Osteocyte (in vitro differentiated cells): ENCODE results near the gene TPR. TPM values are rescaled to one million over a fixed set of nuclear protein-coding genes. Genes with fewer than 3 reads are reported as not detected.

ENCODE experiments used
- DNase-seq: peaks from one replicate; pipeline ENCODE4 v3.0.0; 2021; ENCODE audit warnings: mixed read lengths; ENCODE audit not compliant: unreplicated experiment; ENCODE audit errors: extremely low spot score
- H3K27ac Mint-ChIP-seq: one replicate; pipeline ENCODE4 v1.8.0; 2021; ENCODE audit warnings: mild to moderate bottlenecking, mixed read lengths; ENCODE audit not compliant: unreplicated experiment
- H3K27me3 Mint-ChIP-seq: one replicate; pipeline ENCODE4 v1.8.0; 2021; ENCODE audit warnings: mixed read lengths; ENCODE audit not compliant: unreplicated experiment
- H3K36me3 Mint-ChIP-seq: one replicate; pipeline ENCODE4 v1.8.0; 2021; ENCODE audit warnings: mixed read lengths; ENCODE audit not compliant: unreplicated experiment
- H3K4me1 Mint-ChIP-seq: one replicate; pipeline ENCODE4 v1.8.0; 2021; ENCODE audit warnings: mixed read lengths; ENCODE audit not compliant: unreplicated experiment
- H3K4me3 Mint-ChIP-seq: one replicate; pipeline ENCODE4 v1.8.0; 2021; ENCODE audit warnings: mild to moderate bottlenecking, moderate library complexity, mixed read lengths; ENCODE audit not compliant: unreplicated experiment
- H3K9me3 Mint-ChIP-seq: one replicate; pipeline ENCODE4 v1.8.0; 2021; ENCODE audit warnings: mixed read lengths; ENCODE audit not compliant: unreplicated experiment
- total RNA-seq: library from RNA; stranded (reverse); gene quantifications from 2 replicates; pipeline ENCODE4 v1.2.1, GENCODE V29; 2021
- TF ChIP-seq, protein P1 (sequence below): fragments of 200-600 bp; sonication (generic); IDR thresholded peaks from 2 replicates; pipeline ENCODE4 v1.5.0; 2021; ENCODE audit warnings: antibody characterized with exemption, mild to moderate bottlenecking, moderate library complexity

The TPR gene
- total RNA-seq, 1 donor from 2014 or later: 116 TPM

- peaks cover 4% of the 10 kb centered on the region for H3K27me3 Mint-ChIP-seq
- no peak overlapping the region for H3K4me3 Mint-ChIP-seq
- H3K4me1 Mint-ChIP-seq: no peaks in the 10 kb centered on the region
- H3K36me3 Mint-ChIP-seq: no peaks in the 10 kb centered on the region
- H3K9me3 Mint-ChIP-seq: no peaks in the 10 kb centered on the region
- H3K27ac Mint-ChIP-seq: no peak overlapping the region
- no peak for DNase-seq
- TF ChIP-seq, protein P1, sequence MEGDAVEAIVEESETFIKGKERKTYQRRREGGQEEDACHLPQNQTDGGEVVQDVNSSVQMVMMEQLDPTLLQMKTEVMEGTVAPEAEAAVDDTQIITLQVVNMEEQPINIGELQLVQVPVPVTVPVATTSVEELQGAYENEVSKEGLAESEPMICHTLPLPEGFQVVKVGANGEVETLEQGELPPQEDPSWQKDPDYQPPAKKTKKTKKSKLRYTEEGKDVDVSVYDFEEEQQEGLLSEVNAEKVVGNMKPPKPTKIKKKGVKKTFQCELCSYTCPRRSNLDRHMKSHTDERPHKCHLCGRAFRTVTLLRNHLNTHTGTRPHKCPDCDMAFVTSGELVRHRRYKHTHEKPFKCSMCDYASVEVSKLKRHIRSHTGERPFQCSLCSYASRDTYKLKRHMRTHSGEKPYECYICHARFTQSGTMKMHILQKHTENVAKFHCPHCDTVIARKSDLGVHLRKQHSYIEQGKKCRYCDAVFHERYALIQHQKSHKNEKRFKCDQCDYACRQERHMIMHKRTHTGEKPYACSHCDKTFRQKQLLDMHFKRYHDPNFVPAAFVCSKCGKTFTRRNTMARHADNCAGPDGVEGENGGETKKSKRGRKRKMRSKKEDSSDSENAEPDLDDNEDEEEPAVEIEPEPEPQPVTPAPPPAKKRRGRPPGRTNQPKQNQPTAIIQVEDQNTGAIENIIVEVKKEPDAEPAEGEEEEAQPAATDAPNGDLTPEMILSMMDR: peak; percentile 42
Measured at GRCh38 chr1:186297439-186298045, 77.5 kb downstream of the TPR start.

DNA sequence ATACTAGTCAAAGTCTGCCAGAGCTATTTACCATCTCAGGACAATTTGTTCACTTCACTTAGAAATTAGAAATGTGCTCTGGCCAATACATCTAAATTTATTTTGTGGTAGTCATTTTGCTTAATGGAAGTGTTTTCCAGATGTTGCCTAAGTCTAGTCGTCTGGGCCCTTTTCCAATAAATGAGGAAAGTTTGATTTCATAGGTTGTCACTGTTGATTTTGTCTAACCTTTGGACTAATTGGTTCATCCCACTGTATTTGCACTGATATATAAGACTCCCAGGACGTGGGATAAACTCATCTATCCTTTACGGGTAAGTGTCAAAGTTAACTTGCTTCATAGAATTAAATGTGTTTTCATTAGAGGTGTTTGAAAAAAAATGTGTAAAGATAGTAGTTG, 79.1 kb downstream of the TPR start, which contains the start of gene PRG4:
TSS of gene PRG4 (plus strand) at position 300 of the 400 bp plus-strand sequence.
- H3K27me3 Mint-ChIP-seq: peaks cover 4% of the 10 kb centered on the region

DNA sequence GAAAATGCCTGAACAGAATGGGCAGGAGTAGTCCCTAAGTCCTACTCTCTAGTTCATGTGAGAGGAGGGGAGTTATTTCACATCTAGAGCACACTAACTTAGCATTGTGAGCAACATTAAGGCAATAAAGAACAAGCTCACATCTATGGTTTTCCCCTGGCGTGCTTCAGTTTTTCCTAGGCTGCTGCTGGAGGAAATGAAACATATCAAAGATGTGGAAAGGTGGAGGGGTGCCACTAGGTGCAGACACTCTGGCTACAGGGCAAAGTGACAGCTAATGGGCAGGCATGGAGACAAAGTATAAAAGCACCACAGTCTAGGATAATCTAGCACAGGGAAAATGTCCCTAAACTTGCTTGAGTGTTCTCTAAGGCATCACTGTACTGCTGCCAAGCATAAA, 82.2 kb downstream of the TPR start:
- no peaks in the 10 kb centered on the region for H3K36me3 Mint-ChIP-seq
- no peak for DNase-seq
- no peaks in the 10 kb centered on the region for H3K9me3 Mint-ChIP-seq
- TF ChIP-seq, protein P1: no peak
- no peak overlapping the region for H3K4me3 Mint-ChIP-seq
- peaks cover 13% of the 10 kb centered on the region for H3K4me1 Mint-ChIP-seq
- H3K27me3 Mint-ChIP-seq: peaks cover 4% of the 10 kb centered on the region
- no peak overlapping the region for H3K27ac Mint-ChIP-seq

More for the DNA sequence above, 79.1 kb downstream of the TPR start, which contains the start of gene PRG4:
- DNase-seq: no peak
- H3K4me3 Mint-ChIP-seq: no peak within 1 kb of the TSS
- no peak within 1 kb of the TSS for H3K27ac Mint-ChIP-seq
- H3K9me3 Mint-ChIP-seq: no peaks in the 10 kb centered on the region
- TF ChIP-seq, protein P1: no peak
- H3K36me3 Mint-ChIP-seq: no peaks in the 10 kb centered on the region
- peaks cover 7% of the 10 kb centered on the region for H3K4me1 Mint-ChIP-seq

DNA sequence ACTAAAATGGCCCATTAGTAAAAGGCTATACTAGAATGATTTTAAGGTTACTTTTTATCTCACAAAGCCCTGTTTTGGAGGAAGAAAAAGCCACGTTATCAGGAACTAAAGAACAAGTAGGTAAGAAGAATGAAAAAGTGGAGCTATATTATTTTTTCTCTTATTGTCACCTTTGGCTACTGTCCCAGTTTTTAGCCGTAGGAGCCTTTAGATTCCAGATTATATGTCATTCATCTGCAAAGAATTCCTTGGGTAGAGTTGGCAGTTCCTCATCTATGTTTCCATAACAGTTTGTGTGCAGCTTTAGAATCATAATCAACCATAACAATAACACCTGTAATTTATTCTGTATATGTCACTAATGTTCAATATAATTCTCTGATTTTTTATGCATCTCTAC, 83.8 kb downstream of the TPR start:
- no peak overlapping the region for H3K27ac Mint-ChIP-seq

DNA sequence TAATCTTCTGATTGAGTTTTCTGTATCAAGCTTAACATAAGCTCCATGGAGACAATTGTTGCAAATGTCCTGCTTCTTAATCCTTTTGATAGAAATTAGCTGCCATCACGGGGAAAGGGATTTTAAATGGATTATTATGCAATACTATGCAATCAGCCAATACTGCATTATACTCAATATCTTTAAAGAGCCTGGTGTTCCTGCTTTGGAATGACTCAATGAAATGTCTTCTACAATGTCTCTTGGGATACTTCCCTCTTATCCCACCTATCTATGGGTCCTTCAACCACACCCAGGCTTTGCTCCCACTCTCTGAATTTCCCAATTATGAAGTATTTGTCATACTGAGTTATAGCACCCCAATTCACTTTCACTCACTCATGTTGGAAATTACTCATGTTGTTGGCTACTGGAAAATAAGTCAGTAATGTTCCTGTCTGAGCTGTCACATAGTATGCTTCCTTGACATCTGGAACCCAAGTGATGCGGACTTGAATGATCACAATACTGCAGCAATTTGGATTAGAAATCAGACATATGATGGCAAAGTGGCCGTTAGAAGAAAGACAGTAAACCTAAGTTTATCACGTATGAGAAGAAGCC, 85.0 kb downstream of the TPR start:
- no peak overlapping the region for H3K27ac Mint-ChIP-seq
- peaks cover 4% of the 10 kb centered on the region for H3K27me3 Mint-ChIP-seq
- H3K4me1 Mint-ChIP-seq: peaks cover 21% of the 10 kb centered on the region
- DNase-seq: no peak
- no peaks in the 10 kb centered on the region for H3K36me3 Mint-ChIP-seq
- no peaks in the 10 kb centered on the region for H3K9me3 Mint-ChIP-seq
- H3K4me3 Mint-ChIP-seq: no peak overlapping the region
- TF ChIP-seq, protein P1: no peak

More for the DNA sequence above, 83.8 kb downstream of the TPR start:
- TF ChIP-seq, protein P1: no peak
- Mint-ChIP-seq H3K36me3 (no peaks in the 10 kb centered on the region), H3K4me1 (peaks cover 21% of the 10 kb centered on the region), H3K9me3 (no peaks in the 10 kb centered on the region), H3K4me3 (no peak overlapping the region), H3K27me3 (peaks cover 4% of the 10 kb centered on the region)
- DNase-seq: no peak
